ENCODE results near the gene HDAC7.

The HDAC7 gene

DNA sequence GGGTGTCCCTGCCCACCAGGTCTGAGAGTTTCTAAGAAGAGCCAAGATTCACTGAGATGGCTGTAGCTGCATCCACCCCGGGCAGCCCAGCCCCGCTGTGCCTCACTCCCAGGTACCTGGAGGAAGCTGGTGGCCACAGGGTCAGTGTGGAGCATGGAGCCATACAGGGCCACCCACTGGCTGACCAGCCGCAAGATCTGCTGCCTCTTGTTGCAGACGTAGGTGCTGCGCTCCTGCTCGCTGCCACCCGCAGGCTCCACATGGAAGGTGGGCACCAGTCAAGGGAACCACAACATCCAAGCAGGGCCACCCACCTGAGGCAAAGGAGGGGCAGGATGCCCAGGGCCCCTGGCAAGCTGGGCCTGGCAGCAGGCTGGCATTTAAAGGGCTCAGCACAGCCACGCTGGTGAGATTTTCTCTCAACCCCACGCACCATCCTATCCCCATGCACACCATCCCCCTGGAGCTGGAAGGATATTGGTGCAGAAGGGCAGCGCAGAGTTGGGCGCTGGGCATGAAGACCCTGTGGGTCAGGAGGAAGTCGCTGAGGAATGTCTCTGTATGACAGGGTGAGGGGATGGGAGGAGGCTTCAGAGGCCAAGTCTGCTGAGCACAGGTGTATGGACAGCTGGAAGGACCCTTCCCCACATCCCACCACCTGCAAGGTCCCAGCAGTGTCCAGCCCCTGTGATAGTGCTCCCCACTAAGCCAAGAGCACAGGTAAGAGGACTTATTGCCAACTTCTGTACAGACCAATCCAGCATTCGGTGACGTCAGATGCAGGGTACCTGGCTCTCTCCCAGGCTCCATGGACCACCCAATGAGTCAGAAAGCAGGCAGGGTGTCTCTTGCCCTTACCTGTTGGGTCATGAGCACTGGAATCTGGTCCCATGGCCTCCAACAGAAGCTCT is 71.9 kb downstream of the HDAC7 start:
- no peak for DNase-seq

DNA sequence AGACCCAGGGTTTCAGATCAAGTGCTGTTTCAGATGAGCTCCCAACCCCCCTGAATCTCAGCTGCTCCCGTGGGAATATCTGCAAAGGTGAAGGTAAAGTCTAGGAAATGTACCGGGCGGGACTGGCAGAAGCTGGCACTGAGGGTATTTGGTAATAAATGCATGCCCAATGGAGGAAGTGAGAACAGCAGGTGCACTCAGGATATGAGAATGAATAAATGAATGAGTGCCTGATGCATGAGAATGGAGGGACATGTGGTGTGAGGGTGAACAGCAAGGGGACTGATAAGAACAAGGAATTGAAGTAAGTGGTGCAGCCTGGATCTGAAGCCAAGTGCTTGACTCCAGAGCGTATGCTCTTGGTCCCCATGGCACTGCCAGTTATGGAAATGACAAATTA is 72.6 kb downstream of the HDAC7 start:
- no peak for DNase-seq

- no peak for DNase-seq
These were observed 73.2 kb downstream of the HDAC7 start for GRCh38 chr12:47746523-47746922.

- DNase-seq = no peak
These were observed 73.6 kb downstream of the HDAC7 start for GRCh38 chr12:47746073-47746472.

DNA sequence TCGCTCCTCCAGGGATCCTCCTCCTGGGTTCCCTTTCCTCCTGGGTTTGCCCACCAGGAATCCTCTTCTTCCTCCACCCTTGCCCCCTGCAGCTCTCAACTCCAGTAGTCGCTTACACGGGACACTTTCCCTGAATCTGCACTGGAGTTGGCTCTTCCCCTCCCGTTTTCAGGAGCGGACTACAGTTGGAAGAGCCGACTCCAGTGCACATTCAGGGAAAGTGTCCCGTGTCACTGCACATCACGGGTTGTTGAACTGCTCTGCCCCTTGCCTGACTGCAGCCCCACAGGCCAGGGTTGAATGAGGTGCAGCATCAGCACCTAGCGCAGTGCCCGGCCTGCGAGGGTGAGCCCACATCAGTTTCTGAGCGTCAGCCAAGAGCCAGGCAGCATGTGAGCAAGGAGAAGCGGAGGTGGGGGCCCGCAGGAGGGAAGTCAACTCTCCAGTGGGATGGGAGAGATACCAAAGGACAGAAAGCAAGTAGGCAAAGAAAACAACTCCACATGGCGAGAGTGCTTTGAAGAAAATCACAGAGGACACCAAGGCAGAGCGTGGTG is 74.1 kb downstream of the HDAC7 start:
- peak in 2 of 51 donors; percentile 17 to 27 for DNase-seq

- DNase-seq = no peak
These were observed 74.8 kb downstream of the HDAC7 start for GRCh38 chr12:47744778-47745436.

- DNase-seq = no peak
These were observed 75.6 kb downstream of the HDAC7 start for GRCh38 chr12:47744005-47744651.

DNA sequence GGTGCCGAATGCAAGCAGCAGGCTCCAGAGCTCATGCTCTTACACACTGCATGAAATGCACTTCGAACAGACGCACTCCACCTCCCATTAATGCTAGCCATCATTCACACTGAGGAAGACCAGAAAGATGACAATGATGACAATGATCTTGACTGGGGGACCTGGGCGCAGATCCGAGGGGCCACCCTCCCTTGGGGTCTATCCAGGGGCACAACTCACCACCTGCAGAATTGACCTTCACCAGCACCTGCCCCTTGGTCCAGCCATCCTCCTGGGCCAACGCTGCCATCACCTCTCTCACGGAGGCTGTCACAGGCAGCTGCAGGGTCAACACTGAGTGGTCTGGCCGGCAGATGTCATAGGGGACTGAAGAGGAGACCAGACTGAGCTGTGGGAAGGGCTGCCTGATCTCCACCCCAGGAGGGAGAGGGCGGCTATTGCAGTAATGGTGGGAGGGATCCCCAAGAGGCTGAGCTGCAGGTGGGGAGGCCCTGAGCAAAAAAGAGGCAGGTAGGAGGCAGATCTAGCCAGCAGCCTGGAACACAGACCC is 76.3 kb downstream of the HDAC7 start:
- no peak for DNase-seq

DNA sequence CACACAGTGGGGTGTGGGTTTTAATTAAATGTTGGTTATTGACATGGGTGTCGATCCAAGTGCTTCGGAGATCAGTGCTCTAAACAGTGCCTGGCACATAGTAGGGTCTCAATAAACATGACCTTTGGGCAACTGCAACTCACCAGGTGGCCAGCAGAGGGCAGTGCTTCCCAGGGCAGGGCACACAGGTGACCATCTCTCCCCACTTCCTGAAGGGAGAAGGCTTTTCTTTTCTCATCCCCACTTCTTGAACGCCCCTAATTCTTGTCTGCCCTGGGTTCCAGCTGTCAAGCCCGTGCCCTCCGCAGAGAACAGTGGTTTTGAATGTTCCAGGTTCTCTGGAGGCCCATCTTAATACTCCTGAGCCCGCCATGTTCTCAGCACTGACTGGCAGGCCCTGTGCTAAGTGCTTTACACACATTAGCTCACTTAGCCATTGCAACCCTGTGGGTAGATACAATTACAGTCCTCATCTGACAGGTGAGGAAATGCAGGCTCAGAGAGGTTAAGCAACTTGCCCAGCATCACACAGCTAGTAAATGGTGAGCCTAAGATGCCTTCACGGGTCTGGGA is 77.4 kb downstream of the HDAC7 start:
- peak in 14 of 51 donors; percentile 11 to 39 (median 22) for DNase-seq

DNA sequence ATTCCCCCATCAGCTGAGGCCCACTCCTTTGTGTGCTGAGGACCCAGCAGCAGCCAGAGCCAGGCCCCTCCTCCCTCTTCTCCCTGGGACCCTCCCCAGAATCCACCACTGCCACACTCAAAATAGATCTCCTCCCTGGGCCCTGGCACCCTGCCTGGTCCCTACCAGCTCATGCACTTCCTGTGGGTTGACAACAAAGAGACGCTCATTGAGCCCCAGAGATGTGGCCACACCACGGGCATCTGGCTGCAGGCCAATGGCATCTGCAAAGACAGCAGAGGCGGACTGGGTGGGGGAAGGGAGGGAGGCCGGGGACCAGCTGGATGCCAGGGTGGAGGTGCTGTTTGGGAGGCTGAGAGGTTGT is 78.4 kb downstream of the HDAC7 start:
- DNase-seq = peak; percentile 45 to 97 (median 87)

GRCh38 chr12:47740606-47741339 is 78.9 kb downstream of the HDAC7 start:
- peak in 8 of 51 donors; percentile 14 to 36 (median 28) for DNase-seq

DNA sequence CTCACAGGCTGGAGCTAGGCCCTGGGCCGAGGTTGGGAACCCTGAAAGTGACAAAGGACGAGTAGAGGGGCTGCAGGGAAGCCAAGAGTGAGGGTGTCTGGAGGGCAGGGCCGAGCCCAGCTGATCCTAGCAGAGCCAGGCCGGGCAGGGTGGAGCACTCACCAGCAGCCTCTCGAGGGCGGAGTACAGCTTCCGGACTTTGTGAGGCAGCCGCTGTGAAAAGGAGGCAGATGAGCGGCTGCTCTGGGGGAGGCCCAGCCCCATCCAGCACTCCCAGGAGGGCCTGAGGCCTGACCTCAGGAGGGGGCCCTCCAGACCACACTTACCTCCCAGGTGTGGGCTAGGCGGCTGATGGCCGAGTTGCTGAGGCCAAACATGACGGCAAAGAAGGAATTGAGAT is 79.7 kb downstream of the HDAC7 start:
- no peak for DNase-seq

- no peak for DNase-seq
These were observed 80.4 kb downstream of the HDAC7 start for GRCh38 chr12:47739297-47739696.

GRCh38 chr12:47737936-47738594 is 81.6 kb downstream of the HDAC7 start:
- DNase-seq = no peak

DNA sequence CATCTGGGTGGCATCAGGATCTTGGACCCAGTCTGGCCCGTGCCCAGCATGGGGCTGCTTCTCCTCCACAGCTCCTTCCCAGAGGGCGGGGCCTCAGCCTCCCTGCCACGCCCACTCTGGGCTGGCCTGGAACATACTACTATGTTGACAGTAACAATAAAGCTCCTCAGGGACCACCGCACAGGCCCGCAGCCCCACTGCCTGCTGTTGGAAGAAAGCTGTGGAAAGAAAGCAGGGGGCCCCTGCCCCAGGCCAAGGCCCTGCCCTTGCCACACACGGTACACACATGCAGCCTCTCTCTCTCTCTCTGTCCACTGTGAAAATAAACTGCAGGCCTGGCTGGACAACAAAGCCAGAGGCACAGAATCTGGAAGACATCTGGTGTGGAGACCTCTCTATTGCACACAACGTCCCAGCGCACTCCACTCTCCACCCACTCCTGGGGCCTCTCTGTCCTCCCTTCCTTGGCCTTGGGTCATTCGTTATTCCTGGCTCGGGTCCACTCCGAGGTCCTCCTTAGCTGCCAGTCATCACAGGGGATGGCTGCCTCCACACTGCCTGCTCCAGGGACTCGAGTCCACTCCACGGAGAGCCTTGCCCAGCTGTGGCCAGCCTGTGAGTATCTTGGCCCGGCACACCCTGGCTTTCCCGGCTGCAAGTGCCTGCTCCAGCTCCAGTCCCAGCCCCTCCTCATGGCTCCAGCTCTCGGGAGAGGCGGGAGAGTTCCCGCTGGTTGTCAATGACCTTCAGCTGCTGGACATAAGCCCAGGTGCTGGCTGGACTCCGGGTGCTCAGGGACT is 82.6 kb downstream of the HDAC7 start:
- peak in 48 of 51 donors; percentile 24 to 94 (median 75) for DNase-seq

DNA sequence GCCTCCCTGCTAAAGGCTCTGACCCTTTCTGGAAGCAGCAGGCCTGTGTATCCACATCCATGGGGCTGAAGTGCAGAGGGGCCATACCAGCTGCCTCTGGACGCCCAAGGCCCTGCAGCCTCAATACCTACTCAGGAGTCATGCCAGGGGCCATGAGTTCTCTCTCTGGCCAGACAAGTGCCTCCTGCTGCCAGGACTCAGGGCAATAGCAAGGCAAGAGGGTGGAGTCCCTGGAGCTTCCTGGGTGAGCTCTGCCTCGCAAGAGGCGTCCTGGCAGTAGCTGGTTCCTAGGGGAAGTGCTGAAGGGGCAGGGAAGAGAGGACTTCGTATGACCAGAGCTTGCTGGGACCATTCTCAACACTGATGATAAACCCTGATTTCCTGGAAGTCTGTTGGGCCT is 83.5 kb downstream of the HDAC7 start:
- DNase-seq = no peak

DNA sequence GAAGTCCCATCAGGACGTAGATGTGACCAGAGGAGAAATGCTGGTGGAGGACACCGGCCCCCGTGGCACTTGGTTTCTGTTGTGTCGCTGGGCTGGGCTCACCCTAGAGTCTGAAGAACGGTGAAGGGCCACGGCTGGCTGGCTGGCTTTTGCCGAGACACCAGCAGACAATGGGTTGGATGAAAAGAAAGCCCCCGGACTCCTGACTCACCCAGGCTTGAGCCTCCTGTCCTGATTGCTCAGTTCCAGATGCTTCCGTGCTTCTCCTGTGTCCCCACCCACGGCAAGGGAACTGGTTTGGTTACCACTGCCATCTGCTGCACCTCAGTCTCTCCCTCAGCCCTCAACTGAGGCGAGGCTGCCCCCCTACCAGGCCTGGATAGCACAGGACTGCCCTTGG is 84.1 kb downstream of the HDAC7 start:
- no peak for DNase-seq

- peak in 34 of 51 donors; percentile 23 to 68 (median 42) for DNase-seq
These were observed 84.8 kb downstream of the HDAC7 start for GRCh38 chr12:47734725-47735480.
